IPS-18c (cell line): ENCODE results near the gene MOGAT1.
"Not testable (repeated sequence)": the region's sequence is repeated elsewhere in the genome, so short reads cannot be mapped to it uniquely, and the experiment has no call there.

ENCODE experiments used
- H3K4me3 ChIP-seq: 2 replicates; pipeline ENCODE4 v1.7.0; 2013; ENCODE audit warnings: low read depth, mild to moderate bottlenecking, low read length, moderate library complexity; ENCODE audit not compliant: insufficient read depth
- H3K9me3 ChIP-seq: one replicate; pipeline ENCODE4 v1.6.1; 2013; ENCODE audit warnings: mild to moderate bottlenecking, low read length, moderate library complexity; ENCODE audit not compliant: control insufficient read depth, insufficient read depth

MOGAT1 gene

DNA sequence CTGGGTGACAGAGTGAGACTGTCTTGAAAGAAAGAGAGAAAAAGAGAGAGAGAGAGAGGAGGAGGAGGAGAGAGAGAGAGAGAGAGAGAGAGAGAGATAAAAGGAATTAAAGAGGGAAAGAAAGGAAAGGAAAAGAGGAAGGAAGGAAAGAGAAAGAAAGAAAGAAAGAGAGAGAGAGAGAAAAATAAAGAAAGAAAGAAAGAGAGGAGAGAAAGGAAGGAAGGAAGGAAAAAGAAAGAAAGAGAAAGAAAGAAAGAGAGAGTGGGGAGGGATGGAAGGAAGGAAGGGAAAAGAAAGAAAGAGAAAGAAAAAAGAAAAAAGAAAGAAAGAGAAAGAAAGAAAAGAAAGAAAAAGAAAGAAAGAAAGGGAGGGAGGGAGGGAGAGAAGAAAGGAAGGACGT is 29.8 kb downstream of the MOGAT1 start:
- H3K4me3 ChIP-seq, result no peak overlapping the region
- H3K9me3 ChIP-seq, result no peaks in the 10 kb centered on the region

DNA sequence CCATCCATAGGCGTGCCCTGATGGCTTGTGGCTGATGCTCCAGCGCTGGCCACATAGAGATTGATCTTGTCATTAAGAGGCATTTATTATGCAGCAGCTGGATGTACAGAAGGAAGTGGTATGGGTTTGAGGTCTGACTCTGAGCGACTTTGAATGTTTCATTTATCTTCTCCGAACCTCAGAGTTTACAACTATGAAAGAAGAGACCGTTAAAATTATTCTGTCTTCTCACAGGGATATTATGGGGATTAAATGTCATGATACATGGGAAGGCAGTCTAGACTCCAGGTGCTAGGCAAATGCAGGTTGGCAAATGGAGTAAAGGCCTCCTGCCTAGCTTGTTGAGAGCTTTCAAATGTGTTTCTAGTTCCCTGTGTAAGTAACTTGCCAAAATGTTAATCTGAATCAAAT is 30.3 kb downstream of the MOGAT1 start:
- Histone ChIP-seq H3K9me3 (no peaks in the 10 kb centered on the region), H3K4me3 (no peak overlapping the region)

DNA sequence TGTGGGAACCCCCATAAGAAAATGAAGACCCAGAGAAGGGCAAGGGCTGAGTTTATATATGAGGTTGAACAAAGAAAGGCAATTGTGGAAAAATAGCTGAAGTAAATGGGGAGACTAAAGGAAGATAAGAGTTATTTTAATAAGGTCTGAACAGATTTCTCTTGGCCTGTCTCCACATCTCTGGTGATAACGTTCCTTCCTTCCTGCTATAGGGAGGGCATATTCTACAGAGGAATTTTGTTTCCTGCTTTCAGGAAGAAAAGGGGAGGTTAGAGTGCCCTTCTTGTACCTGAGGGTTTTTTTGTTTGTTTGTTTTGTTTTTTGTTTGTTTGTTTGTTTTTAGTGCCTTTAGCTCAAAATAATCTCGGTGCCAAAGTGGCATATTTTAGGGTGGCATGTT is 31.6 kb downstream of the MOGAT1 start:
- no peak overlapping the region for H3K4me3 ChIP-seq

DNA sequence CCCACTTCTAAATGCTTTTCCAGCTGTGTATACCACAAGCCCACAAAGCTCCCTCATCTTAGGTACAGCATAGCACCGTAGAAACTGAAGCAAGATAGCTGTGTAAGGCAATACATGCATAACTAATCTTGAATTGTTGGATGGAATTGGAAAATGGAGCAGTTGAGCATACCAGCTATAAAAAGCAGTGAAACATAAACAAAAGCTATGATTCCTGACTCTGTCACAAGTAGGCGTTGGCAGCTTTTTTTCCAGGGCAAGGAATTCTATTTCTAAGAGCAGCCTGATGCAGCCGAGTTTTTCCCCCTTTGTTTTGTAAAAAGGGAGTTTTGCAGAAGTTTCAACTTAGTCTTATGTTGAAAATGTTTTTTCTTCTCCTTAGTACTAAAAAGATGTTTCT is 32.4 kb downstream of the MOGAT1 start:
- no peak overlapping the region for H3K4me3 ChIP-seq
- H3K9me3 ChIP-seq, result no peaks in the 10 kb centered on the region

More for the DNA sequence above, 31.6 kb downstream of the MOGAT1 start:
- no peaks in the 10 kb centered on the region for H3K9me3 ChIP-seq

DNA sequence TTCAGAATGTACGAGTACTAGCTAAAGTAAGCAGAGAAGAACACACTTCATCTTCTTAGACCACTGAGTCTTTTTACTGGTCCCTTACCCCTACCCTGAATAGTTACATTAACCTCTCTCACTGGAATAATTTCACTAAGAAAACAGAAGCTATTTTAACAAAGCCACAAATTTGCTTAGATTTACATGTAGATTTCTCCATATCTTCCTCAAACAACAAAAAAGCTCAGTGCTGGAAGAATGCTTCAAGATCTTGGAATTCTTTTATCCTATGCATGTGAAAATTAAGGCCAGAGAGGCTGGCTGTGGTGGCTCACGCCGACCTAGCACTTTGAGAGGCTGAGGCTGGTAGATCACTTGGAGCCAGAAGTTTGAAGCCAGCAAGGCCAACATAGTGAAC is 35.2 kb downstream of the MOGAT1 start:
- no peak overlapping the region for H3K4me3 ChIP-seq
- H3K9me3 ChIP-seq, result no peaks in the 10 kb centered on the region

DNA sequence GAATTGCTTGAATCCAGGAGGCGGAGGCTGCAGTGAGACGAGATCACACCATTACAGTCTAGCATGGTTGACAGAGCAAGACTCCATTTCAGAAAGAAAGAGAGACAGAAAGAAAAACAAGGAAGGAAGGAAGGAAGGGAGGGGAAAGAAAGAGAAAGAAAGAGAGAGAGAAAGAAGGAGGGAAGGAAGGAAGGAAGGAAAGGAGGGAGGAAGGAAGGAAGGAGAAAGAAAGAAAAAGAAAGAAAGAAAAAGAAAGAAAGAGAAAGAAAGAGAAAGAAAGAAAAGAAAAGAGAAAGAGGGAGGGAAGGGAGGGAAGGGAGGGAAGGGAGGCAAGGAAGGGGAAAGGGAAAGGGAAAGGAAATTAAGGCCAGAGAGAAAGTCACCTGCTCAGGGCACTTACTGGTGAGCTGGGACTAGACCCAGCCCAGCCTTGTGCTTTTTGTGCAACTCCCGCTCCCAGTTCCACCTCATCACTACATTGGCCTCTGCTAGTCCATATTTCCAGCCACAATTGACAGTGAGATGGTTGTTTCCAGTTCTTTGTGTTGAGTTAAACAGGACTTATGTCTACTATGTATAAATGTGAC is 35.7 kb downstream of the MOGAT1 start:
- H3K9me3 ChIP-seq, result no peaks in the 10 kb centered on the region
- no peak overlapping the region for H3K4me3 ChIP-seq

DNA sequence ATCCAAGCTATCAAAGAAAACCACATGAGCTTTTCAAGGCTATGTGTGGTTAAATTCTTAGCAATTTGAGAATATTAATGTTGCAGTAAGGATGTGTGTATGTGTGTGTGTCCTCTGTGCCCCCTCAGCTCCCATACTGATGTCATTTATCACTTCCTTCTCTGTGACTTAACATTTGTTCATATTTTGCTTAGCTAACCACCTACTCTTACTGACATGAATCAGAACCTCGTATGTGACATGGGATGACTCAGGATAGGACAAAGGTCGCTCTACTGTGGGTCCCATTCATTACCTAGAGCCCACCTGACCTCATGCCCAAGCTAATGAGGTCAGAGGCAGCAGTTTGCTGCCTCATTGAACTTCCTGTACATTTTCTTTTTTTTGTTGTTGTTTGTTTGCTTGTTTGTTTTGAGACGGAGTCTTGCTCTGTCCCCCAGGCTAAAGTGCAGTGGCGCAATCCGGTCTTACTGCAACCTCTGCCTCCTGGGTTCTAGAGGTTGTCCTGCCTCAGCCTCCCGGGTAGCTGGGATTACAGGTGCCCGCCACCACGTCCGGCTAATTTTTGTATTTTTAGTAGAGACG is 36.3 kb downstream of the MOGAT1 start:
- Histone ChIP-seq H3K9me3 (no peaks in the 10 kb centered on the region), H3K4me3 (no peak overlapping the region)

DNA sequence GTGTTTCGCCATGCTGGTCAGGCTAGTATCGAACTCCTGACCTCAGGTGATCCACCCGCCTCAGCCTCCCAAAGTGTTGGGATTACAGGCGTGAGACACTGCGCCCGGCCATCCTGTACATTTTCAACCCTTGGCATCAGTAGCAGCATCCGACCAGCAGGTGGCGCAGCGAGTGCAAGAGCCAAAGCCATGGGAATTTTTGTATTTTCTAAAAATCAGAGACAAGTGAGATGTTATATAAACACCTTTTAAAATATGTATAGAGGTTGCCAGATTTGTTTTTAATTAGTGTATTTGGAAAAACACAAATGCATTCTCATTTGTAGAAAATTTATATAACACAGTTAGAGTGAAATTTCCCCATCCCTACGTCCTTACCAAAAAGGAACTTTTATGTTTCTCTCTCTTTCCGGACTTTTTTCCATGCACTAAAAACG is 36.8 kb downstream of the MOGAT1 start:
- no peaks in the 10 kb centered on the region for H3K9me3 ChIP-seq
- H3K4me3 ChIP-seq, result no peak overlapping the region

DNA sequence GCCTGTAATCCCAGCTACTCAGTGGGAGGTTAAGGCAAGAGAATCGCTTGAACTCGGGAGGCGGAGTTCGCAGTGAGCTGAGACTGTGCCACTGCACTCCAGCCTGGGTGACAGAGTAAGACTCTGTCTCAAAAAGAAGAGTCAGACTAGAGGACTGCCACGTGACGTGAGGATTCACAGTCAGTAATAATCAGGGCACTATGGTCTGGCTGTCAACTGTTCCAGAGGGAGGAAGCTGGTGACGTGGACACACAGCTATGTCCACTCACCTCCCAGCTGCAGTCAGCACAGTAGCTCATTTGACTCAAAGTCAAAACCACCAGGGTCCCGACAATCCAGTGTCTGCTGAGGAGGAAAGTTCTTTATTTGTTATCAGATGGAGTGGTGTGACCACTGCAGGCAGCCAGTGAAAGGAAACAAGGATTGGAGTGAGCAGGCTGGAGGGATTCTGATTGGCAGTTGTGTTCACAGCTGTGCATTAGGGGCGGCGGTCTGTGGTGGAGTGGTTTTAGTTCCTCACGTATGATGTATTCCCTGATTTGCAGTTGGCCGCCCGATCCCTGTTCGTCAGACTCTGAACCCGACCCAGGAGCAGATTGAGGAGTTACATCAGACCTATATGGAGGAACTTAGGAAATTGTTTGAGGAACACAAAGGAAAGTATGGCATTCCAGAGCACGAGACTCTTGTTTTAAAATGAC is 37.9 kb downstream of the MOGAT1 start:
- H3K9me3 ChIP-seq, result no peaks in the 10 kb centered on the region
- H3K4me3 ChIP-seq, result no peak overlapping the region

DNA sequence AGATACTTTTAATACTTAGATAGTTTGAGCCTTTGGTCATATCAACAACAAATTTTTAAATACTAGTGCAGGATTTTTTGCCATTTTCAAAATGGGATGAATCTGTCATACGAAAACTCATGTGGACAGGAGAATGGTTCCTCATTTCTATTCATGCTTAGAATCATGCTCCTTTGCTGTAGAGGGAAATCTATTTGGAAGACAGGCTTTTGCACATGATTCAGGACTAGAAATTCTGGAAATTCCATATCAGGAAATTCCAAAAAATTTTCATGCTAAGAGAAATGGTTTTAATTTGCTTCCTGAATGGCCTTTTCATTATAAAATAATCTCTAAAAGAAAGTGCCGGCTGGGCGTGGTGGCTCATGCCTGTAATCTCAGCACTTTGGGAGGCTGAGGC is 39.3 kb downstream of the MOGAT1 start:
- H3K9me3 ChIP-seq, result no peaks in the 10 kb centered on the region
- no peak overlapping the region for H3K4me3 ChIP-seq

DNA sequence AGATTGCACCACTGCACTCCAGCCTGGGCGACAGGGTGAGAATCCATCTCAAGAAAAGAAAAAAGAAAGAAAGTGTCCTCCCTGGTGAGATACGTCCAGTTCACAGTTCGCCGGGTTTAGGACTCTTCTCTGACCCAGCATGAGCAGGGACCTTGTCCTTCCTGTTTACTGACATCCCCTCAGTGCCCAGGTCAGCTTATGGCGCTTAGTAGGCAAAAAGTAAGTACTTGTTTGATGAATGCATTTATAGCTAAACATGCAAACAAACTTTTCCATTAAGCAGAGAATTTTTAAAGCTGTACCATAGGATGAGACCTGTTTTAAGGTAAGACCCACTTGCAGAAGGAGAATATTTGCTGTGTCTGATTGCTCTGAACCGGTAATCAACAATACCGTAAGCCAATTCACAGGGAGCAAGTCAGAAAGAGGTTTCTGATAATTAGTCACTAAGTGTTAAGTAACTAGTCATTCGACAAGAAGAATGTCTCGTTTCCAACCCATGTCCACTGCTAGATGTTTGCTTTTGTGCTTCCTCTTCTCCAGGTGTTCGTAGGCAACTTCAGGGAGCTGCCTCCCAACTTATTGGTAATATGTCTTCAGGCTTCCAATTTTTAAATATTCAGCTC is 40.0 kb downstream of the MOGAT1 start:
- H3K9me3 ChIP-seq, result no peaks in the 10 kb centered on the region
- H3K4me3 ChIP-seq, result no peak overlapping the region

DNA sequence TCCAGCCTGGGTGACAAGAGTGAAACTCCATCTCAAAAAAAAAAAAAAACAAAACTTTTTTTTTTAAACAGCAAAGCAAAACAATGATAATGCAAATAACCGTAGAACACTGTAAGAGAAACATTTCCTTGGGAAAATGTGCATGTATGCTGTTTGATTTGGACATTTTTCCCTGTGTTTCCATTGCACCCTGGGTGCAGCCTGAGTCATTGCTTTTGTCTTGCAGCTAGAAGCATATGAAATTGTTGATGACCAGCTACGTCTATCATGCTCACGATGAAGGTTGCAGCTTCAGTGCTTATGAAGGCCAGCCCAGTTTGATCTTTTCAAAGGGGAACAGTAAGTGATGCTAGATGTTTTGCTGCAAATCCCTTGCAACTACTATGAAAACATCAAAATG is 41.5 kb downstream of the MOGAT1 start:
- no peaks in the 10 kb centered on the region for H3K9me3 ChIP-seq
- H3K4me3 ChIP-seq, result no peak overlapping the region

DNA sequence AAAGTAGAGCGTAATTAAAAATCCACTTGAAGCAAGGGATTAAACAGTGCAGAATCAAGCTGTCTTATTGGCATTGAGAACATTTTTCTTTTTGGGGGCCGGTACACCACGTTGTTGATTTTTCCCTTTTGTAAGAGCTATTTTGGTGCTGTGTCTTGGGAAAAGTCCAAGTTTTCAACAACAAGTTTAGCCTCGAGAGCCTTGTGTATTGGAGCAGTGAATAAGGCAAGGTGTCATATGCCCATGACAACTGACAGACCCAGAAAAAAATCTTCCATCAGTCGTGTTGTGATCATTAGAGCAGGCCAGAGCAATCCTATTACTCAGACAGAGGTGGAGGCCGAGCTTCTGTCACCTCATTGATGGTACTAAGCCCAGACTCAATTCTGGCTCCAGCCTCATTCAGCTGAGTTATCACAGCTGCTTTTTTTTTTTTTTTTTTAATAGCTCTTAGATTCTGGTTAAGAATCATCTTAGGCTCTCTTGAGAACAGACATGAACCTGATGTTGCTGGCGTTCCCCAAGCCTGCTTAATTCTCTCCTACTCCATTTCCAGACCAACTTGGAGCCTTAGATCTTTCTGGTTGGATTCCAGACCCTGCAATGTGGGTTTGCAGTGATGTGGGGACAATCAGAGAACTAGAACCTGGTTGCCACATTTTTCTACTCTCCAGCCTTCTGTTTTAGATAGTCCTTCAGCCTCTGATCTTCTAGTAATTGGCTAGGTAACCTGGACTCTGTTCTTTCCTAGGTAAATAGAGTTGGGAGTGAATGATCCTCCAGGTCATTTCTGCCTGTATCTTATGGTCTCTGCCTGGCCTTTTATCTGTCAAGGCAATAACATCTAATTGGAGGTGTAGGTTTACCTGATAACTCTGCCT is 43.1 kb downstream of the MOGAT1 start:
- Histone ChIP-seq H3K4me3 (no peak overlapping the region), H3K9me3 (no peaks in the 10 kb centered on the region)

DNA sequence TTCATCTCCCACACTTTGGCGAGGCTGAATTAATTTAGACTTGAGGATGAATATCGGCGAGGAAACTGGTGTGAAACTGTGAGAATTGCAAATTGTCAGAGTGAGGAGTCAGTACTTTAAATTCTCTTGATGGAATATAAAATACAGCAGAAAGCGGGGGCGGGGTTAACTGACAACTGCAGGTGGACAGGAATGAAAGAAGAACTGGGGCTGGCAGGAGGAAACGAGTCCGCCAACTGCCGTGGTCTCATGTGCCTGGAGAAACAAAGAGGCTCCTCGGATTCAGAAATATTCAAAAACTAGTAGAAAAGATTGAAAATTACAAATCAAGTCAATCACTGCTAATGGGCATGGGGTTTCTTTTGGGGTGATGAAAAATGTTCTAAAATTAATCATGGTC is 44.3 kb downstream of the MOGAT1 start:
- no peak overlapping the region for H3K4me3 ChIP-seq

DNA sequence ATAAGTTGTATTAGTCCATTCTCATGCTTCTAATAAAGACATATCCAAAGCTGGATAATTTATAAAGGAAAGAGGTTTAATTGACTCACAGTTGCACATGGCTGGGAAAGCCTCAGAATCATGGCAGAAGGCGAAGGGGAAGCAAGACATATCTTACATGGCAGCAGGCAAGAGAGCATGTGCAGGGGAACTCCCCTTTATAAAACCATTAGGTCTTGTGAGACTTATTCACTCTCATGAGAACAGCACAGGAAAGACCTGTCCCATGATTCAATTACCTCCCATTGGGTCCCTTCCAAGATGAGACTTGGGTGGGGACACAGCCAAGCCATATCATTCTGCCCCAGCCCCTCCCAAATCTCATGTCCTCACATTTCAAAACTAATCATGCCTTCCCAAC is 48.3 kb downstream of the MOGAT1 start:
- not testable (repeated sequence) for H3K9me3 ChIP-seq

More for the DNA sequence above, 44.3 kb downstream of the MOGAT1 start:
- no peaks in the 10 kb centered on the region for H3K9me3 ChIP-seq

DNA sequence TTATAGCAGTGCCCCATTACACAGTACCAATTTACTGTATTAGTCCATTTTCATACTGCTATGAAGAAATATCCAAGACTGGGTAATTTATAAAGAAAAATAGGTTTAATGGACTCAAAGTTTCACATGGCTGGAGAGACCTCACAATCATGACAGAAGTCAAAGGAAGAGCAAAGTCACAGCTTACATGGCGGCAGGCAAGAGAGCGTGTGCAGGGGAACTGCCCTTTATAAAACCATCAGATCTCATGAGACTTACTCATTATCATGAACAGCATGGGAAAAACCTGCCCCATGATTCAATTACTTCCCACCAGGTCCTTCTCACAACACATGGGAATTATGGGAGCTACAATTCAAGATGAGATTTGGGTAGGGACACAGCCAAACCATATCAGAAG is 50.1 kb downstream of the MOGAT1 start:
- not testable (repeated sequence) for H3K9me3 ChIP-seq, H3K4me3 ChIP-seq

More for the DNA sequence above, 48.3 kb downstream of the MOGAT1 start:
- H3K4me3 ChIP-seq, result not testable (repeated sequence)

DNA sequence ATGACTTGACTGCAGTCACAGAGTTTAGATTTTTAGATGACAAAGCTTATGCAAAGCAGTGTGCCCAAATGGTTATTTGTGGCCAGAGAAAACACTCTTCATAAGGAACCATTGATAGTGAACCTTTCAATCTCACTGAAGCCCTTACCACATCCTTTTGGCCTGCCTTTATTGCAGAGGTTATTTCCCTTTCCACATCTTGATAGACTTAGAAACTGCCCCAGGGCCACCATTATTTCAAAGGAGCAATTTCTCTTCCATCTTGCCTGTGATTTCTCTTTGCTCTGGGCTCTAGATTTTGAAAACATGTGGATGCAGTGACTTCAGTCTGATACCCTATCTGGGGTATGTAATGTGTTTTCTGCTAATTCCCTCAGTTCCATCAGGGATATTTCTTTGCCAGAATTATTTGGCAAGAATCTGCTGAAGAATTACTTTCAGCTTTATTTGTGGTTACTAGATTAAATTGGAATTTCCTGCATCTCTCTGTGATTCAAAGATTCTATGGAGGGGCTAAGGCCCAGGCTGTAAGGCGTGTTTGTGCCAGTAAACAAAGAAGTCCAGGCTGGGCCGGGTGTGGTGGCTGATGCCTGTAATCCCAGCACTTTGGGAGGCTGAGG is 51.0 kb downstream of the MOGAT1 start:
- Histone ChIP-seq H3K4me3 (no peak overlapping the region), H3K9me3 (no peaks in the 10 kb centered on the region)
